GM12801 (cell line): ENCODE data around the gene CDC7.

Experiments
- CTCF ChIP-seq: IDR thresholded peaks from one replicate; pipeline ENCODE4 v1.5.1; 2011; ENCODE audit warnings: control low read depth; ENCODE audit not compliant: insufficient read length; ENCODE audit errors: extremely low read depth

CDC7 gene

GRCh38 chr1:91545506-91546300 is 45.1 kb downstream of the CDC7 start:
- TF ChIP-seq CTCF, result no peak

DNA sequence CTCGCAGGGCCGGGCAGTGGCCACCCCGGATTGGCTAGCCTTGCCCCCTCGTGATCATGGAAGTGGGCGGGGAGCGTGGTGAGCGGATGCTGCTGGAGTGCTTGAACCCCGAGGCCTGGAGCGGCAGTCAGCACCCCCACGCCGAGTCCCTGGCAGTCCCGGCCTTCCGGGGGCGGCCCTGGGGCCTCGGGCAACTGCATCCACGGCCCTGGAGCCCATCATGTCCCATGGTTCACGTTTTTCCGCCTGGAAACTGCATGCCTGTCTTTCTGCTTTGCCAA is 45.6 kb downstream of the CDC7 start:
- TF ChIP-seq CTCF, result no peak

DNA sequence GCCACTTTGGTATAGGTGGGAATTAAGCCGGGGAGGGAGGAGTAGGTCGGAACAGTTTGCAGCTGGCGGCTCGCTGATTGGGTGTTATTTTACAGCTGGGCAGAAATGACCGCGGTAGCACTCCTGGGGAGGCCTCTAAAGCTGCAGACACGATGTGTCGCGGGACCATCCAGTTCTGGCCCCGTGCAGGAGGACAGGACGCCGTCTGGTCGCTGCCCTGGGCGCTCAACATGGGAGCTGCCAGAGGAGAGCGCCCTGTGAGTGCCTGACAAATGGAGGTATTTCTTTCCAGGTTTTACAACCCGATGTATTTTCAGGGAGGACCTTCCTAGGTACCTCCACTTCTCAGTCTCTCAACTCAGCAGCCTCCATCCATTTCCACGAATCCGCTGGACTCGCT is 46.2 kb downstream of the CDC7 start:
- TF ChIP-seq CTCF, result no peak

DNA sequence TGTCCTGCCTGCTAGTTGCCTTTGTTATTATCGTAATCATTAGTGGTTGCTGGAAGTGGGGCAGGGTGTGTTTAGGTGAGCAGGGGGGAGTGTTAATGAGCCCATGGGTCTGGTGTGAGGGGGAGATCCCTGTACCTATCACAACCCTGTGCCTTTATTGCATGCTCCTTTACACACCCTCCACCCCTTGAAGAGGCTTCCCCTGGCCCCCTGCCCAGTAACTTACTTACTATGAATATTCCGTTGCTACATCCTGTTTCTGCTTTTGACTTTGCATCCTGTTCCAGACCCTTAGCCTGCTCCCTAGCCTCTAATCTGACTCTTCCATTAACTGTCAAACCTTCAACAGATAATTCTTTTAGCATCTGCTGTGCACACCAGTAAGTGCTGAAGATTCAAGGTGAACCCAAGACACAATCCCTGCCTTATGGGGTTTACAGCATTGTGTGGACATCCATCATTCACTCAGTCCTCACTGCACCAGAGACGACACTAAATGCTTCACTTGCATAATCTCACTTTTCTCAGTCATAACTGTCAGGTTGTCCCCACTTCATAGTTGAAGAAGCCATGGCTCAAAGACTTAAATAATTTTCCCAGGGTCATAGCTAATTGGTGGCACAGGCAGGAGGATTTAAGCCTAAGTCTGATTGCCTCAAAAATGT is 47.9 kb downstream of the CDC7 start:
- TF ChIP-seq CTCF, result no peak

DNA sequence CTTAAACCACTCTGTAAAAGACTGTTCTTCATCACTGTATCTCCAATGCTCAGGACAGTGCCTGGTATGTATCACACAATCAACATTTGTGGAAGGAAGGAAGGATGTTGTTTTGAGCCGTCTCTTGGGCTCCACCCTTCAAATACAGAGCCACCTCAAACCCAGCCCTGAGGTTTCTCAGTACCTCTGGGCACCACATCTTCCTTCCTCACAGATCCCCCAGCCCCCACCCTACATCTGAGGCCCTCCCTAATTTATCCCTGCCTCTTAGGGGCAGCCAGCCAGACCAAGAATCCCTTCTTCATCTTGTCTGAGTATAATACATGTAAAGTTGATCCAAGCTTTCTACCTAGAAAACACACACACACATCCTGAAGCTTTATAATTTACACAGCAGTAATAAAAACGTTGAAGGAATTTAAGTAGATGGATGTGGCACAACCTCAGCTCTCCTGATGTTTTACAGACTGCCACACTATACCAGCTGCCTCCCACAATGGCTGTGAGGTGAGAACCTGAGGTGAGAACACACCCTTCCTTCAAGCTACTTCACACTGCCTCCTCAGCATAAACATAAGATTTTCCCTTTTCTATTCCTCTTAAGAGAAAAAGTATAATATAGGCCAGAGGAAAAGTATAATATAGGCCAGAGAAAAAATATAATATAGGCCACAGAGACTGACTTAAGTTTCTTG is 48.5 kb downstream of the CDC7 start:
- no peak for TF ChIP-seq CTCF

GRCh38 chr1:91550961-91551360 is 50.3 kb downstream of the CDC7 start:
- TF ChIP-seq CTCF, result no peak

DNA sequence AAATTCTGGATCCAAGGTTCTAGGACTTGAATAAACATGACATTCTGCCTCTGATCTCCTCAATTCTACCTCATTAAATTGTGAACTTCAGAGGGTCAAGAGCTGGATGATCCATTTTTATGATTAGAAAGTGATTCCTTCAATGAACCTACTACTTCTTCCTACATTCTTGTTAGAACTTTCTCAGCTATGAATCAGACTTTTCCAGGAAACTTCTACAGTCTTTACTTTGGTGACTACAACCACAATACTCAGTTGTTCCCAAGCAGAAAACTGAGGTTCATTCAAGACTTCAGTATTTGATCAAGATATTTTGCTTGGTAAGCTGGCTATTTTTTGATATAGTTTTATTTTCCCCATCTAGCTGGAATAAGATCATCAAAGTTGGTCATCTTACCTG is 51.4 kb downstream of the CDC7 start:
- TF ChIP-seq CTCF, result no peak
